Measurements from ENCODE around the gene TTC7B.

TTC7B gene

DNA sequence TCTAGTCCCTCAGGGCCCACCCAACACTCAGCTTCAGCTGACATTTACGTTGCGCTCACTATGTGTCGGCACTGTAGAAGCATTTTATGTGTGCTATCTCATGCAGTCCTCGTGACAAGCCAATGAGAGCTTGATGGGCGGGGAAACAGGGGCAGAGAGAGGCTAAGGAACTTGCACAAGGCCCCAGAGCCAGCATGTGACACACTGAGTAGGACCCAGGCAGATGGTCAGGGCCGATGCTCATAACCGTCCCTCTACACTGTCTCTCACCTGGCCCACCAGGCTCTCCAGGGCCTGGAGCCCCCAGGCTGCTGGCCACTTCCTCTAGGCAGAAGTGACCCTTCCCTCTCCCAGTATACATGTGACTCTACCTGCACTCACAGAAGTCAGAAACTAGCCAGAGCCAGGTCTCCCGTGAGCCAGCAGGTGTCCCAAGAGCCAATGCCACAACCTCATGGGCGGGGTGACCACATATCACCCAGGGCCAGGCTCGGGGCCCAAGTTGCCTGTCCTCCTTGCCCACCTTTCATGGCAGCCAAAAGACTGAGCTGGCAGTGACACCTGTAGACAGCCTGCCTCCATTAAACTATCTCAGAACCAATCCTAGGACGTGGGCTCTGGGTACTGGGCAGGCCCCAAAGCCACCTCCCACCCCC lies 38.3 kb downstream of the TTC7B start:
- Mint-ChIP-seq H3K36me3 (no peaks in the 10 kb centered on the region), H3K9me3 (no peaks in the 10 kb centered on the region), H3K27me3 (no peaks in the 10 kb centered on the region), H3K4me1 (no peaks in the 10 kb centered on the region), H3K4me3 (no peak overlapping the region), H3K27ac (peak overlapping the region; percentile 17)

DNA sequence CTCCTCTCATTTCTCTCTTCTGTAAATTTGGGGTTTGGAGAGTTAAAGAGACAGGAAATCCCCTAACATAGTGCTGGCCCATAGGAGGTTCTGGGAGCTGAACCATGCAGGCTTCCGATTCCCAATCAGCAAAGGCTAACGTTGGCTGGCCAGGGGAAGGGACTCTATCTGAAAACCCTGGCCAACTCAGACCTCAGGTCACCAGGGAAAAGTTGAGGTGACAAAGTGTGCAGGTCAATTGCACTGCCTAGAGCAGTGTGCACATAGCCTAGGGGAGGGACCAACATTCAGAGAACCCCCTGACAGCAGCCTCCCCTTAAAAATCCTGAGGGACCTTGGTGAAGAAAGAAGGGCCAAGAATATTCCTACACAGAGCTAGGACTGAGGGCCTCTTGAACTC lies 38.9 kb downstream of the TTC7B start:
- Mint-ChIP-seq H3K9me3 (no peaks in the 10 kb centered on the region), H3K27me3 (no peaks in the 10 kb centered on the region), H3K36me3 (no peaks in the 10 kb centered on the region), H3K4me1 (no peaks in the 10 kb centered on the region), H3K4me3 (no peak overlapping the region), H3K27ac (no peak overlapping the region)

DNA sequence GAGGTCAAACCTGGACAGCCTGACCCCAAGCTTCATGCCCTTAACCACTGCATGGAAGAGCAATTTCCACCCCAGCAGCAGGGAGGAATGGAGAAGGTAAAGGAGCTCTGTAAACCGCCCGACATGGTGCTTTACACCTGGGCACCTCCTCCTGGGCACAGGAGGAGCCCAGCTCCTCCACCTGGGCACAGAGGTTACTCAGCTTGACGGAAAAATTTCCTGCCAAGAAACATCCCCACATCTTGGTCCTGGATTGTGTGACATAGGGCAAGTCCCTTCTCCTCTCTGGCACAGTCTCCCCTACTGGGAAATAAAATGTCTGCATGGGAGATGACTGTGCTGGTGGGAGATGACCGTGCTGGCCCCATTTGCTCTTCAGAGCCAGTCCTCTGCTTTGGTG lies 40.8 kb downstream of the TTC7B start:
- Mint-ChIP-seq H3K27ac (no peak overlapping the region), H3K4me1 (no peaks in the 10 kb centered on the region), H3K9me3 (no peaks in the 10 kb centered on the region), H3K36me3 (no peaks in the 10 kb centered on the region), H3K27me3 (no peaks in the 10 kb centered on the region), H3K4me3 (no peak overlapping the region)

DNA sequence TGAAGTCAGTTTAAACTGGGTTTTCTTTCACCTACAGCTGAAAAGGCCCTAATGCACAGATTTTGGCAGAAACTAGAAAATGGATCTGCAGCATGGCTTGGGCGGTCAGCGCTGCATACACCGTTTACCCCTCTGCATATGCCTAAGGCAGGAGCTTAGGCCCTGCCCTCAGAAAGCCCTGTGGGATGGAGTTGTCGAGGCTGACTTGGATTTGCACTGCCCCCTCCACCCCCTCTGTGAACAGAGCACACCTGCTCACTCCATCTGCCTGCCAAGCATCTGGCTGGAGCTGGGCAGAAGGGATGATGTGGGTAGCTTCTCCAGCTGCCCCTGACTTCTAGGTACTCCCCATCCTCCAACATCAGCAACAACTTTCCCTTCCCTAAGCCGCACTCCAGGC lies 41.9 kb downstream of the TTC7B start:
- Mint-ChIP-seq H3K9me3 (no peaks in the 10 kb centered on the region), H3K4me1 (no peaks in the 10 kb centered on the region), H3K27me3 (no peaks in the 10 kb centered on the region), H3K4me3 (no peak overlapping the region), H3K36me3 (no peaks in the 10 kb centered on the region), H3K27ac (peak overlapping the region; percentile 59)

GRCh38 chr14:90773705-90774104 lies 42.5 kb downstream of the TTC7B start:
- Mint-ChIP-seq H3K27me3 (peaks cover 1% of the 10 kb centered on the region), H3K4me3 (no peak overlapping the region), H3K27ac (no peak overlapping the region), H3K36me3 (no peaks in the 10 kb centered on the region), H3K9me3 (peaks cover 3% of the 10 kb centered on the region), H3K4me1 (no peaks in the 10 kb centered on the region)

- Mint-ChIP-seq H3K27me3 (peaks cover 1% of the 10 kb centered on the region), H3K36me3 (no peaks in the 10 kb centered on the region), H3K27ac (no peak overlapping the region), H3K4me3 (no peak overlapping the region), H3K9me3 (peaks cover 5% of the 10 kb centered on the region), H3K4me1 (no peaks in the 10 kb centered on the region)
Observed at GRCh38 chr14:90773196-90773486, 43.1 kb downstream of the TTC7B start.

DNA sequence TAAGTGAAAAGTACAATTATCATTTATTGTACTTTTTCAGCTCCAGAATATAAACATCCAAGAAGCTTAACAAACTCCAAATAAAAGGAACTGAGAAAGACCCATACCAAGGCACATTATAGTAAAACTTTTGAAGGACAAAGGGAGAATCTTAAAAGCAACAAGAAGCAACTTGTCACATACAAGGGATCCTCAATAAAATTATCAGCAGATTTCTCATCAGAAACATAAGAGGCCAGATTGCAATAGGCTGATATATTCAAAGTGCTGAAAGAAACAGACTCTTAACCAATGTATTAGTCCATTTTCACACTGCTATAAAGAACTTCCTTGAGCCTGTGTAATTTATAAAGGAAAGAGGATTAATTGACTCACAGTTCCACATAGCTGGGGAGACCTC lies 48.3 kb downstream of the TTC7B start:
- Mint-ChIP-seq H3K27ac (no peak overlapping the region), H3K4me1 (no peaks in the 10 kb centered on the region), H3K36me3 (peaks cover 3% of the 10 kb centered on the region), H3K27me3 (peaks cover 3% of the 10 kb centered on the region), H3K9me3 (peaks cover 23% of the 10 kb centered on the region), H3K4me3 (no peak overlapping the region)

GRCh38 chr14:90760591-90761316 lies 55.5 kb downstream of the TTC7B start:
- H3K36me3 Mint-ChIP-seq = peaks cover 3% of the 10 kb centered on the region
- peaks cover 10% of the 10 kb centered on the region for H3K9me3 Mint-ChIP-seq
- peaks cover 1% of the 10 kb centered on the region for H3K27me3 Mint-ChIP-seq
- no peak overlapping the region for H3K4me3 Mint-ChIP-seq
- no peak overlapping the region for H3K27ac Mint-ChIP-seq
- H3K4me1 Mint-ChIP-seq = peaks cover 21% of the 10 kb centered on the region

- peaks cover 8% of the 10 kb centered on the region for H3K9me3 Mint-ChIP-seq
- H3K4me3 Mint-ChIP-seq = no peak overlapping the region
- peaks cover 1% of the 10 kb centered on the region for H3K27me3 Mint-ChIP-seq
- no peak overlapping the region for H3K27ac Mint-ChIP-seq
- H3K36me3 Mint-ChIP-seq = peaks cover 3% of the 10 kb centered on the region
- peaks cover 21% of the 10 kb centered on the region for H3K4me1 Mint-ChIP-seq
Observed at GRCh38 chr14:90760078-90760444, 56.2 kb downstream of the TTC7B start.

GRCh38 chr14:90759370-90760077 lies 56.7 kb downstream of the TTC7B start:
- Mint-ChIP-seq H3K36me3 (peaks cover 3% of the 10 kb centered on the region), H3K9me3 (peaks cover 8% of the 10 kb centered on the region), H3K4me1 (peaks cover 21% of the 10 kb centered on the region), H3K4me3 (peak overlapping the region; percentile 79), H3K27ac (peak overlapping the region; percentile 87), H3K27me3 (peaks cover 1% of the 10 kb centered on the region)

DNA sequence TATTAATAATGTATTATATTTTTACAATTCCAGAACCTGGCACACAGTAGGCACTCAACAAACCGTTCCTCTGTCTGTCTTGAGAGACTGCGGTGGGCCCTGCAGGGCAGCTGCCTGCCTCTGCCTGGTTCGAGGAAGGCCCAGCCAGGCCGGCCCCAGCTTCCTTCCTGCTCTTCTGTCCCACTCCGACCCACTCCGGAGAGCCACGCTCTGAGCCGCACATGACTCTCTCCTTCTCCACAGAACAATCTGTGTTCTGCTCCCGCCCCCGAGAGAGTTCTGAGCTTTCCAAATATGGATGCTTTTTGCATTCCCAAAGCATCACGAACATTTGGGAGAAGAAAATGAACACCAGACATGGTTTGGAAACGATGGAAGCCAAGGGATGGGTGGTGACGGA lies 57.3 kb downstream of the TTC7B start:
- Mint-ChIP-seq H3K4me1 (peaks cover 21% of the 10 kb centered on the region), H3K27me3 (peaks cover 1% of the 10 kb centered on the region), H3K27ac (peak overlapping the region; percentile 87)

DNA sequence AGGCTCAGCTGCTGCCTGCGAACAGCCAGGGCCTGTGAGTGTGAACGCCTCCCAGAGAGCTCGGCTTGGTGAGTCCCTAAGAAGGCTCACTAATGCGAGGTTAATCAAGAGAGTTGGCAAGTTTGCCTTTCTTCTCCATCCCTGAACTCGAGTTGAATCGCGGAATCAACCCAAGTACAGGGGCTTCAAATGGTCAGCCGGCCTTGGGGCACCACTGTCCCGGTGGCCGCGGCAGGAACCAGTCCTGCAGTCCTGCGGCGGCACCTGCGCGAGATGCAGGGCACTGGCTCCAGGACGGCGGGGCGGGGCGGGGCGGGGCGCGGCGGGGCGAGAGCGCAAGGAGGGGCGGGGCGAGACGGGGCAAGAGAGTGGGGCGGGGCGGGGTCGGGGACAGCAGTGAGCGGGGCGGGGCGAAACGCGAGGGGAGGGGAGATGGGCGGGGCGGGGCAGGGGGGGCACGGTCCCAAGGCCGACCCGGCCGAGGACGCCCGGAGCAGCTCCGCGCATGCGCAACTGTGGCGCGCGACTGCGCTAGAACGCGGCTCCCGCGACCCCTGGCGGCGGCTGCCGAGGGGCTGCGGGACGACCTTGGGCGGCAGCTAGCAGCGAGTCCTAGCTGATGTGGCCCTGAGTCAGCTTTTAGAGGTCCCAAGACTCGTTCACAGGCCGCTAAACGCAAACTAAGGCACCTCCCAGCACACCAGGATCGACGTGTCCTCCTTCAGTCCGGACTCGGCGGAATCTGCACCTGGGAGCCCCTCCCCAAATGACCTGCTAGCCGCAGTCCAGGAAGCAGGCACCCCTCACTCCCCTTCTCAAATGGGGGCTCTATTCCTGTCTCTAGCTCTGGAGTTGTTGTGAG lies 58.0 kb downstream of the TTC7B start:
- Mint-ChIP-seq H3K9me3 (peaks cover 8% of the 10 kb centered on the region), H3K4me1 (peaks cover 21% of the 10 kb centered on the region), H3K27ac (peak overlapping the region; percentile 87), H3K36me3 (peaks cover 2% of the 10 kb centered on the region), H3K4me3 (peak overlapping the region; percentile 83), H3K27me3 (no peaks in the 10 kb centered on the region)

More for the DNA sequence above, 57.3 kb downstream of the TTC7B start:
- Mint-ChIP-seq H3K36me3 (peaks cover 3% of the 10 kb centered on the region), H3K9me3 (peaks cover 8% of the 10 kb centered on the region), H3K4me3 (peak overlapping the region; percentile 79)

DNA sequence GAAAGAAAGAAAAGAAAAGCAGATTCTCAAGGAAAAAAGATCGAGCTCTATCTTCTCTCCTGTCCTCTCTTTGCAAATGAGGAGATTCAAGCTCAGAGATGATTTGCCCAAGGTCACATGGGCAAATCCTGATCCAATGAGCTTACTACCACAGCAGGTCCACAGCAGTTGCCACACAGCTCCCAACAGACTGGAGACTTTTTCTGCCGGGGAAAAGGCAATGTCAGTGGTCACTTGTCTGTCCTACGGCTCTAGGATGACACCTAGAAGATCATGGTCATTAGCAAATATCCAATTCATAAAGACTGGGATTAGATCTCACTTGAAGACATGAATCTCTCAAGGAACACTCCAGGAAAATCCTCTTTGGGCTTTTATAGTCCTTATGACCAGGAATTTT lies 58.8 kb downstream of the TTC7B start:
- Mint-ChIP-seq H3K4me1 (peaks cover 21% of the 10 kb centered on the region), H3K36me3 (no peaks in the 10 kb centered on the region)

DNA sequence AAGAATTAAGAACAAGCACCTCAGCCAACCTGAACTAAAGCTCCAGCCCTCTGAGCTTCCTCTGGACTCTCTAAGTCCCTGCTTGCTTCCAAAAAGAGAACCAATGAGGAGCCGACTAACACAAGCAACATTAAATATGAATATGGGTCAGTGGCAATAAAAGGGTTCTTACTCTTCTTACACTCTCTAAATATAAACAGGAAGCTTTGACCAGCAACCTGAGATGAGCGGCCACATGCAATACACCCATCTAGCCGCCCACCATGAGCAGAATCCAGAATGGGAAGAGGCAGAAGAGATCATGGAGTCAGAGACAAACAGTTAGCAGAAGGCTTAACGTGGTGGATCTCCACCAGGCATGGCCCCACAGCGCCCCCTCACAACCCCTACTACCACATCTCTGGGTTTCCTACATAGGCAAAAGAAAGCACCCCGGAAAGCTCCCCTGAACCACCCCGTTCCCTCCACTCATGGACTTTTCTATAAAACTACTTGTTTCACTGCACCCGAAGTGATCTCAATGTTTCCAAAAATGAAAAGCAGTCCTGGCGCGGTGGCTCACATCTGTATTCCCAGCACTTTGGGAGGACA lies 59.4 kb downstream of the TTC7B start:
- Mint-ChIP-seq H3K4me1 (peaks cover 21% of the 10 kb centered on the region), H3K9me3 (no peaks in the 10 kb centered on the region), H3K27me3 (no peaks in the 10 kb centered on the region), H3K36me3 (no peaks in the 10 kb centered on the region), H3K27ac (no peak overlapping the region), H3K4me3 (peak overlapping the region; percentile 83)

More for the DNA sequence above, 58.8 kb downstream of the TTC7B start:
- no peak overlapping the region for H3K27ac Mint-ChIP-seq
- no peaks in the 10 kb centered on the region for H3K27me3 Mint-ChIP-seq
- H3K4me3 Mint-ChIP-seq = peak overlapping the region; percentile 83
- H3K9me3 Mint-ChIP-seq = peaks cover 2% of the 10 kb centered on the region

GRCh38 chr14:90755661-90756304 lies 60.4 kb downstream of the TTC7B start:
- H3K4me1 Mint-ChIP-seq = peaks cover 21% of the 10 kb centered on the region
- H3K27me3 Mint-ChIP-seq = no peaks in the 10 kb centered on the region
- no peaks in the 10 kb centered on the region for H3K9me3 Mint-ChIP-seq
- H3K4me3 Mint-ChIP-seq = no peak overlapping the region
- H3K36me3 Mint-ChIP-seq = no peaks in the 10 kb centered on the region
- no peak overlapping the region for H3K27ac Mint-ChIP-seq
